Ovary (tissue), 9 donors: ENCODE results near the gene ARHGEF11. TPM values are rescaled to one million over a fixed set of nuclear protein-coding genes. Genes with fewer than 3 reads are reported as not detected.

Experiments used
- DNase-seq, 5 donors: peaks; one replicate each; pipeline ENCODE4 v3.0.0-alpha.2; 2019 to 2020
- H3K27ac ChIP-seq, 2 donors: fragments of 200-600 bp; one replicate each; pipeline versions ENCODE4 v1.5.1 to v1.8.0; 2019 to 2022
- H3K27me3 ChIP-seq: fragments of 200-600 bp; one replicate; pipeline ENCODE4 v1.8.0; 2022
- H3K36me3 ChIP-seq: fragments of 200-600 bp; sonication (generic); one replicate; pipeline ENCODE4 v1.5.1; 2019
- H3K4me1 ChIP-seq: one replicate; pipeline ENCODE4 v1.8.1; 2013; ENCODE audit warnings: mild to moderate bottlenecking, moderate library complexity; ENCODE audit not compliant: insufficient read depth
- H3K4me3 ChIP-seq: fragments of 200-600 bp; sonication (generic); one replicate; pipeline ENCODE4 v1.5.1; 2017
- H3K9me3 ChIP-seq, 2 donors: fragments of 200-600 bp in 1 of 2; sonication (generic) in 1 of 2; one replicate each; pipeline versions ENCODE4 v1.5.1 to v1.8.1; 2013 to 2019; ENCODE audit warnings: mild to moderate bottlenecking in 1 of 2, moderate library complexity in 1 of 2
- CTCF ChIP-seq, 3 donors: fragments of 450-650 bp in 2 of 3; fragments of 200-600 bp in 1 of 3; IDR thresholded peaks; one replicate each; pipeline versions ENCODE4 v1.5.1 to v1.8.0; 2016 to 2022; ENCODE audit warnings: antibody characterized with exemption in 3 of 3, mild to moderate bottlenecking in 1 of 3
- EP300 ChIP-seq: sonication (generic); formaldehyde crosslinking; IDR thresholded peaks from one replicate; pipeline ENCODE4 v1.6.1; 2017; ENCODE audit warnings: antibody characterized with exemption
- POLR2A ChIP-seq: fragments of 450-650 bp; IDR thresholded peaks from one replicate; pipeline ENCODE4 v1.6.1; 2017; ENCODE audit warnings: antibody characterized with exemption, mild to moderate bottlenecking, moderate library complexity
- WGBS, 3 donors: extraction: QIAGEN DNeasy Blood & Tissue Kit in 1 of 3; methylation state at CpG; one replicate each; pipeline versions ENCODE4 v1.1.5 to v1.1.7; 2013 to 2017; 5-methylcytosine and 5-hydroxymethylcytosine counted together
- intact Hi-C, 4 donors: fragments of 100-400 bp; cut with DNase I; formaldehyde crosslinking; loops; one replicate each; pipeline versions ENCODE4 v1.11.0 to v1.15.1; 2022 to 2023
- polyA plus RNA-seq, 2 donors: library from polyadenylated mRNA; stranded (reverse); fragments of 200-250 nt in 1 of 2; fragments of 350-450 nt in 1 of 2; fragmentation: Illumina TruSeq in 1 of 2; extraction: RNeasy Lipid Tissue Mini Kit (QIAGEN cat#74804) in 1 of 2; gene quantifications; one replicate each; pipeline ENCODE4 v1.2.3, GENCODE V29; 2013 to 2014
- total RNA-seq, 7 donors: library from RNA; depleted of rRNA in 2 of 7; stranded (reverse); fragments of >200 nt in 2 of 7; fragmentation: NEBNext Ultra II Directional in 3 of 7; extraction: Animal tissue kit (Norgen Biotek cat#: 25700) in 3 of 7; gene quantifications; one replicate each; pipeline versions ENCODE4 v1.1.0 to v1.2.4, GENCODE V29; 2016 to 2023
- donor health status: DM: no; HTN: no; CAD: no; lungs with moderate emphysema.
- donor health status: DM: no; HTN: no; CAD: no.
- donor health status: Bipolar disorder and iron deficiency.
- donor health status: DM: yes; HTN: yes; CAD: no.
- donor health status: DM: no; HTN: no; CAD: no.
- donor health status: DM: yes; HTN: yes; CAD: no.

ARHGEF11 gene
- total and polyA plus RNA-seq, 9 donors = 14.3 to 43.9 (median 26.8) TPM

DNA sequence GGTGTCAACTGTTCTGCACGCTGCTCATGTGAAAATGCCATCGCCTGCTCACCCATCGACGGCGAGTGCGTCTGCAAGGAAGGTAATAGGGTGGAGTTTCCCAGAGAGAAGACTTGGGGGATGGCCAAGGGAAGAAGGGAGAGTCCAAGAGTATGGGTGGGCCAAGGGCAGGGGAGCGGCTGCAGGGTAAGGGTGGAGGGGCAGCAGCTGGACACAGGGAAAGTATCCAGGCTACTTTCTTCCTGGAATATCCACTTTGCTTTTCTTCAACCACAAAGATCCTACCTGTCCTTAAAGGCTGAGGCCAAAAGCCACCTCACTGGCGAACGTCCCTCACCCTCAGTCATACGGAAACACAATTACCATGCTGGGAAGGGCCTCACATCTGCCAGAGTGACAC, 136.6 kb downstream of the ARHGEF11 start:
- intact Hi-C loops = no loop called here
- DNase-seq = no peak
- H3K9me3 ChIP-seq = no peaks in the 10 kb centered on the region
- no peak overlapping the region for H3K27ac ChIP-seq
- H3K4me3 ChIP-seq = no peak overlapping the region
- H3K36me3 ChIP-seq = no peaks in the 10 kb centered on the region
- no peaks in the 10 kb centered on the region for H3K27me3 ChIP-seq
- TF ChIP-seq EP300 (no peak), POLR2A (no peak), CTCF (IDR thresholded peaks at IDR 0.05) (no peak)
- peaks cover 6% of the 10 kb centered on the region for H3K4me1 ChIP-seq
- 46 to 58% (median 54%) methylated on average over 10 of the region's 10 CpGs for WGBS, 3 donors

GRCh38 chr1:156908541-156908940, 137.0 kb downstream of the ARHGEF11 start:
- Histone ChIP-seq H3K4me3 (no peak overlapping the region), H3K4me1 (peaks cover 10% of the 10 kb centered on the region), H3K36me3 (no peaks in the 10 kb centered on the region), H3K27ac (no peak overlapping the region), H3K9me3 (no peaks in the 10 kb centered on the region), H3K27me3 (no peaks in the 10 kb centered on the region)
- 77 to 81% (median 79%) methylated on average over 29 of the region's 29 CpGs for WGBS, 3 donors
- TF ChIP-seq POLR2A (no peak), CTCF (IDR thresholded peaks at IDR 0.05) (no peak), EP300 (no peak)
- intact Hi-C loops = no loop called here
- no peak for DNase-seq

- WGBS, 3 donors = 93 to 97% (median 93%) methylated on average over 14 to 16 of the region's 16 CpGs
- Histone ChIP-seq H3K27me3 (no peaks in the 10 kb centered on the region), H3K4me1 (peaks cover 24% of the 10 kb centered on the region)
Measured at GRCh38 chr1:156906206-156906906, 139.2 kb downstream of the ARHGEF11 start.

DNA sequence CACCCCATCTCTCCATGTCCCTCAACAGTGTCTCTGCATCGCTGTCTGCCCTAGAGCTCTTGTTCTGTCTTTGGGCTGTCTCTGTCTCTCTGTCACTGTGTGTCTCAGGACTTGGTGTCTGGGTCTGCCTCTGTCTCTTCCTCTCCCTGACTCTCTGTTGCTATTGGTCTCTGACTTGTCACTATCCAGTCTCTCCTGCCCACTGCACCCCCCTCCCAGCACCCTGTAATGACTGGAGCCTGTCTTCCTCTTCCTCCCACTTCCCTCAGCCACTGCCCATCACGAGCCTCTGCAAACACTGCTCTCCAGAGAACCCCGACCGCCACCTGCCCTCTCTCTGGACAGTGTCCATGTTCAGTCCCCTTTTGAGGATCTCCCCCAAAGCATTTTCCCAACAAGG, 139.9 kb downstream of the ARHGEF11 start:
- Histone ChIP-seq H3K27me3 (no peaks in the 10 kb centered on the region), H3K36me3 (no peaks in the 10 kb centered on the region), H3K4me3 (no peak overlapping the region), H3K4me1 (peaks cover 29% of the 10 kb centered on the region), H3K27ac (no peak overlapping the region), H3K9me3 (no peaks in the 10 kb centered on the region)
- WGBS, 3 donors = 74 to 80% (median 77%) methylated on average over 4 of the region's 4 CpGs
- intact Hi-C loops = no loop called here
- no peak for DNase-seq
- TF ChIP-seq EP300 (no peak), CTCF (IDR thresholded peaks at IDR 0.05) (no peak), POLR2A (no peak)

More at GRCh38 chr1:156906206-156906906, 139.2 kb downstream of the ARHGEF11 start:
- Histone ChIP-seq H3K9me3 (no peaks in the 10 kb centered on the region), H3K36me3 (no peaks in the 10 kb centered on the region), H3K27ac (no peak overlapping the region), H3K4me3 (no peak overlapping the region)
- TF ChIP-seq CTCF (IDR thresholded peaks at IDR 0.05) (no peak), EP300 (no peak), POLR2A (no peak)
- intact Hi-C loops = no loop called here
- no peak for DNase-seq
